ENCODE measurements around the gene OR51T1.

The OR51T1 gene

GRCh38 chr11:4926608-4927007 is 44.9 kb downstream of the OR51T1 start:
- DNase-seq (ENCODE audit: low spot score) = no peak

All from AG08395 (cell line).